Measurements from ENCODE around the gene WDR27.

The WDR27 gene

DNA sequence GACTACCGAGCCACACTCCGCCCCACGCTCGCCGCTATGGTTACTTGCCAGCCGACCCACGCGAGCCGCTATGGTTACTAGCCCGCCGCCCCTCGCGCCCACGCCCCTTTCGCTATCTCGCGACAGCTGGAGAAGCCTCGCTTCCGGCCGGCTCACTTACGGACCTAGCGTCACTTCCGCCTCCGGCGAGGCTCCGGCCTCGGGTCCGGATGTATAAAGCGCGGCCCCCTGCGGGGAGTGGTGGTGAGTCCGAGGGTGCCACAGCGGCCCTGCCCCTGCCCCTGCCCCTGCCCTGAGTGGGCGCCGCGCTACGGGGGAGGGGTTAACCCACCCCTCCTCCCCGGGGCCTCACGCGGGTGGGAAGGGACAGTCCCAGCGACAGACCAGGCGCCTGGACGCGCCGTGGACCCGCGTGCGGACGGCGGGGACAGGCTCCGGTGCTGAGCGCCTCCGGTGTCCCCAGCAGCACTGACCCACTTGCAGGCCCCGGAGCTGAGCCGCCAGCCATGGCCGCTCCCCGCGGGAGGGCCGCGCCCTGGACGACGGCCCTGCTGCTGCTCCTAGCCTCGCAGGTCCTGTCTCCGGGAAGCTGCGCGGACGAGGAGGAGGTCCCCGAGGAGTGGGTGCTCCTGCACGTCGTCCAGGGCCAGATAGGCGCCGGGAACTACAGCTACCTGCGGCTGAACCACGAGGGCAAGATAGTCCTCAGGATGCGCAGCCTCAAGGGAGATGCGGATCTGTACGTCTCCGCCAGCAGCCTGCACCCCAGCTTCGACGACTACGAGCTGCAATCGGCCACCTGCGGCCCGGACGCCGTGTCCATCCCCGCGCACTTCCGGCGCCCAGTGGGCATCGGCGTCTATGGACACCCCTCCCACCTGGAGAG, at the start of gene WDR27, which contains the start of gene C6orf120:
TSS of gene WDR27 (minus strand) at position 76 of the 886 bp plus-strand sequence. CDS start 13,024 bp downstream, outside the sequence.
TSS of gene C6orf120 (plus strand) at position 173 of the 886 bp plus-strand sequence. CDS start at position 507, 334 bp downstream.
- DNase-seq = peak; percentile 97

DNA sequence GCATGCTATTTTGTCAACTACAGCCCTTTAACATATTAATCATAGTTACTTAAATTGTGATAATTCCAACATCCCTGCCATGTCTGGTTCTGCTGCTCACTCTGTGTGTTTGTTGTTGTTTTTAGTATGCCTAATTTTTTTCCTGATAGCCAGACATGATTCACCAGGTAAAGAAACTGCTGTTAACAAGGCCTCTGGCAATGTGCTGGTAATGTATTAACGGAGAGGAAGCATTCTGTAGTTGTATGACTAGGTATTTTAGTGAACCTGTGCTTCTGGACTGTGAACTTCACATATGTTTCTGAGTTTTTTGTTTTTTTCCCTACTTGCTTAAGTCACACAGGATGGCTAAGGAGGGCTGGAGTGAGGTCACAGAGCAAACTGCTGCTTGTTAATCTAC, 44.7 kb upstream of the WDR27 start:
- DNase-seq = no peak

DNA sequence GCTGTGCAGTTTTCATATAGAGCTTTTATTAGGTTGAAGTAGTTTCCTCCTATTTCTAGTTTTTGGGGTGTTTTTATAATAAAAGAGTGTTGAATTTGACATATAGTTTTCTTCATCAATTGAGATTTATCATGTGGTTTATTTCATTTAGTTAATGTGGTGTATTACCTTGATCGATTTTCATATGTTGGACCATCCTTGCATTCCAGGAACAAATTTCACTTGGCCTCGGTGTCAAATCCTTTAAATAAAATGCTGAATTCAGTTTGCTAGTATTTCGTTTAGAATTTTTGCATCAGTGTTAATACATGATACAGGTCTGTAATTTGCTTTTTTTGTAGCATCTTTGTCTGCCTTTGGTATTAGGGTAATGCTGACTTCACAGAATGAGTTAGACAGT, 43.6 kb upstream of the WDR27 start:
- no peak for DNase-seq

DNA sequence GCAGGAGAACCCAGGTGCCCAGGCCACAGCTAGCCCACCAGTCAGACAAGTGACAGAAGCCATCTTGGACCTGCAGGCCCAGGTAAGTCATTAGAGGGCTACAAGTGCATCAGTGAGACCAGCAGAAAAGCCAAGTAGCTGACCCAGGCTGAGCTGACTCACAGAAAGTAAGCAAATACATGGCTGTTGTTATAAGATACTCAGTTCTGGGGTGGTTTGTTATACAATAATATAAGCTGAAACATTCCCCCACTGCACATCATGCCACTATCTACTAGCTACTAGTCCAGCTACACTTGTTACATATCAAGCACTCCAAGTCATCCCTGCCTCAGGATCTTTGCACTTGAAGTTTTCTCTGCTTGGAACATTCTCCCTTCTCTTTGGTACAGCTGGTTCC, 39.5 kb upstream of the WDR27 start:
- DNase-seq = no peak

- no peak for DNase-seq
Measured at GRCh38 chr6:169738976-169739529, 37.2 kb upstream of the WDR27 start.

DNA sequence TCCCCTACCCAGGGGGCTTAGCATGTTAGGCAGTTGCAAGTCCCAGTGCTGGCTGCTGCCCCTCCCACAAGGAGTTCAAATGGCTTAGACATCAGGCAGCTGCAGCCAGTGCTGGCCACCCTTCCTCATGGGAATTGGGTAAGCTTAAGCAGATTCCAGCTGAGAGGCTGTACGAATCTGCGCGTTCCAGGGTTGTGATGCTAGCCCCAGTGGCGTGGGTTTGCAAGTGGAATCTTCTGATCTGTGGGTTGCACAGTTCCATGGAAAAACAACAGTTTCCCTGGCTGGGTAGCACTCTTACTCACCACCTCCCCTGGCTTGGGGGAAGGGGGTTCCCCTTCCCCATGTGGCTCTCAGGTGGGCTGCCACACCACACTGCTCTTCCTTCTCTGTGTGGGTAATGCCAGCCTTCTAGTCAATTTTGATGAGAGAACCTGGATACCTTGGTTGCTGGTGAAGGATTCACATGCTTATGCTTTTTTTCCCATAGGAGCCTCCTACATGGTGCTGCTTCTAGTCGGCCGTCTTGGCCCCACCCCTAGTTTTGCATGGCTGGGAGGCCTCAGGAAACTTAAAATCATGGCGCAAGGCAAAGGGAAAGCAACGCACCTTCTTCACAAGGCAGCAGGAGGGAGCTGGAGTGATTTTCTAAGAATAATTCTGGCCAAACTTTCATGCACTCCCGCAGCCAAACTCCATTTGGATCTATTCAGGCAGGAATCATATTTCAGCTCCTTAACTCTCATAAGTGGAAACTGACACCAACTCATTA, 36.6 kb upstream of the WDR27 start:
- no peak for DNase-seq

- DNase-seq = no peak
Measured at GRCh38 chr6:169729961-169730360, 28.1 kb upstream of the WDR27 start.

GRCh38 chr6:169726963-169727362, 25.1 kb upstream of the WDR27 start:
- DNase-seq = no peak

DNA sequence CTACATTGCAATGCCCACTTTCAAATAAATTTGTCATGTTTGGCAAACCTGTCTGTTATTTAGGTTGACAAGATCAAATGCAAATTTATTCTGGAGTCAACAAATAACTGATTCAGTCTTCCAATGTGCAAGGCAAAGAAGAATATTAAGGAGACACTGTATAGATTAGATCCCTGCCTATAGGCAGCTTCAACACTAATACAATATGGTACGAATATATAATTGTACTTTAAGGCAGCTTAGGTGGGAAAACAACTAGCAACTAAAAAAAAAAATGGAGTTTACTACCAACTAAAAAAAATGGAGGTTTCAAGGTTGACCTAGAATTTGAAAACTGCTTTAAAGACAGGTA, 24.2 kb upstream of the WDR27 start:
- no peak for DNase-seq

- DNase-seq = peak; percentile 9
Measured at GRCh38 chr6:169725125-169726048, 23.6 kb upstream of the WDR27 start.

GRCh38 chr6:169724494-169725124, 22.8 kb upstream of the WDR27 start, which contains the start of gene PHF10:
TSS of gene PHF10 (minus strand) at chr6:169724500. CDS start at chr6:169723931, 569 bp downstream.
- peak; percentile 84 for DNase-seq

- peak; percentile 58 for DNase-seq
Measured at GRCh38 chr6:169723991-169724493, 22.2 kb upstream of the WDR27 start.

DNA sequence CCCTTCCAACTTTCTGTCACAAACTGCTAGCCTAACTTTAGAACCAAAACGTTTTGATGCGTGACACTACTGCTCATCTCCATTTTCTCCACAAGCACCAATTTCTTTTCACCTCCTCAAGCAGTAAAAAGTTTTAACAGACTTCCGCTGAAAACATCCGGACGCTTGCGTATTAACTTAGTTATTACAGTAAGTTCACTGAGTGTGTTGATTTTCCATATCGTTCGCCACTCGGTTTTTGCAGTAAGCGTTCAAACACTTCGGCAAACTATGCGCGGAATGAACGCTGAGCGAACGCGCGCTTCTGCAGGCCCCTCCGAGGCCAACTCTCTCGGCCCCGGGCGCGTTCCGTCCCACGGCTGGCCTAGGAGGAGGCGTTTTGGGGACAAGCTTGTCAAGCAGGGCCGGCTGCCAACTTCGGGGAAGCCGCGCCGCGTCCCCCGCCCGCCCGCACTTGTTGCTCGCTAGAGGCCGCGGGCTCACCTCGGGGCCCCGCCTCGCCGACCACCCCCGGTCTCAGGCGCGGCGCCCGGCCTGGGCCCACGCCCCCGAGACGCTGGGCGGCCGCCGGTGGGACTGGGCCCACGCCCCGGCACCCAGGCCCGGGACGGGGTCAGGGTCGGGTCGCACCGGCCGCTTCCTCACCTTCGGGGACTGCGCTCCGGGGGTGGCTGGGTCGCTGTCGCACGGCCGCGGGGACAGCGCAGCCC, 21.5 kb upstream of the WDR27 start:
- DNase-seq = peak; percentile 71

DNA sequence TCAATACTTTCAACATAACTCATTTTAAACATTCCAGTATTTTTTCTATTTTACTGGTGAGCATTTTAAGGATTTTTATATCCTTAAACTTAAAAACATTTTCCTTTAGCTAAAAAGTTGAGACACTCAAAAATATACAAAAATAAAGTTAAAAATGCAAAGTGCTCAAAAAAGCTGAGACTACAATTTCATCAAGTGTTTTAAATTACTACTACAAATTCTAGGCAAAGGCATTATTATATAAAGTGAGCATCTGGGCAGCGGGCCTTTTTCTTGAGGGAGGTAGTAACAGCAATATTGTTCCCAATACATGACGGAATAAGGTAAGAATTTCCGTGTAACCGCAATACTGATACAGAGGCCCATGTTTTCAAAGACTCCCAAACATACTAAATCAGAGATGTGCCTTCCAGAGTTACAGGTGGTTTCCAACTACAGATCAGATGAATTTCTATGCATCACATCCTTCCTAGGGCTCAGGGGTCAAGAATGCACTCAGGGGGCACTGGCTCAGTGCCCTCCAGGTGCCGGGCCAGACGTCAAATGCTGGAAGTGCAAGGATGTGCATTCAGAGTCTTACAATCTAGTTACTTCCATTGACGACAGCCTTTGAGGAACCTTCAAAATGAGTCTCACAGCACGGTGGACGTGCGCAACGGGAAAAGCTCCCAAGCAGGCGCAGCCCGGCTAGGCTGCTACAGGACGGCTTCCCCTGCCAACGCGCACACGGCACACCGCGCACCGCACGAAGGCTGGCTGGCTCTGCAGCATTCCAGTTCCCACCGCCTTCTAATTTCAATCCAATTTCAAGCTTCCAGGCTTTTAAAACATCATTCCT, 20.8 kb upstream of the WDR27 start:
- peak; percentile 50 for DNase-seq

GRCh38 chr6:169720207-169720855, 18.5 kb upstream of the WDR27 start:
- no peak for DNase-seq

GRCh38 chr6:169719117-169719516, 17.3 kb upstream of the WDR27 start:
- DNase-seq = no peak

GRCh38 chr6:169714595-169714994, 12.8 kb upstream of the WDR27 start:
- no peak for DNase-seq

DNA sequence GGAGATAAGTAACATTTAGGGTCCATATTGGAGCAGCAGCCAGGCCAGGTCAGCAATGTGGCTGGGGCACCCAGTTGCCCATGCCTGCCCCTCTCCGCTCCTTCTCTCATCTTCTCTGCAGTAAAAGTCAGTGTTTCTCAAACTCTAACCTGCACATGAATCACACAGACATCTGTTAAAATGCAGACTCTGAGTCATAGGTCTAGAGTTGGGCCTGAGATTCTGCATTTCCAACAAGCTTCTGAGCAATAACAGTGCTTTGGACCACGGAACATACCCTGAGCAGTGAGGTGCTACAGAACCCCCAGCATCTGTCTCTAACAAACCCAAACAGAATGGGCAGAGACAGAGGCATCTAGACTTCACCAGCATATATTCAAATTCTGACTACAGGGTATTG, 12.3 kb upstream of the WDR27 start:
- no peak for DNase-seq

- DNase-seq = no peak
Measured at GRCh38 chr6:169710009-169710408, 8.2 kb upstream of the WDR27 start.

Measured in CD4-positive, alpha-beta T cell treated with Interleukin-6 for 4 hours (primary cell).